NB4 (cell line): ENCODE results near the gene PALM.

Experiments used
- DNase-seq: peaks from one replicate; pipeline ENCODE4 v3.0.0; 2010; ENCODE audit warnings: low read depth
- H3K4me3 ChIP-seq: one replicate; pipeline ENCODE4 v1.5.1; 2011; ENCODE audit warnings: mild to moderate bottlenecking, low read depth, low read length, moderate library complexity
- MYC ChIP-seq: IDR thresholded peaks from 2 replicates; pipeline ENCODE4 v1.6.1; 2011; ENCODE audit warnings: low read depth, low read length
- POLR2A ChIP-seq: IDR thresholded peaks from 2 replicates; pipeline ENCODE4 v1.6.1; 2011; ENCODE audit warnings: mild to moderate bottlenecking; ENCODE audit not compliant: insufficient read length; ENCODE audit errors: extremely low read depth
- TF ChIP-seq, protein P1 (sequence below): IDR thresholded peaks from one replicate; pipeline ENCODE4 v1.5.1; 2012; ENCODE audit warnings: low read depth, low read length
- TF ChIP-seq, protein P2 (sequence below): IDR thresholded peaks from 2 replicates; pipeline ENCODE4 v1.6.1; 2011; ENCODE audit warnings: low read depth, low read length

PALM gene

DNA sequence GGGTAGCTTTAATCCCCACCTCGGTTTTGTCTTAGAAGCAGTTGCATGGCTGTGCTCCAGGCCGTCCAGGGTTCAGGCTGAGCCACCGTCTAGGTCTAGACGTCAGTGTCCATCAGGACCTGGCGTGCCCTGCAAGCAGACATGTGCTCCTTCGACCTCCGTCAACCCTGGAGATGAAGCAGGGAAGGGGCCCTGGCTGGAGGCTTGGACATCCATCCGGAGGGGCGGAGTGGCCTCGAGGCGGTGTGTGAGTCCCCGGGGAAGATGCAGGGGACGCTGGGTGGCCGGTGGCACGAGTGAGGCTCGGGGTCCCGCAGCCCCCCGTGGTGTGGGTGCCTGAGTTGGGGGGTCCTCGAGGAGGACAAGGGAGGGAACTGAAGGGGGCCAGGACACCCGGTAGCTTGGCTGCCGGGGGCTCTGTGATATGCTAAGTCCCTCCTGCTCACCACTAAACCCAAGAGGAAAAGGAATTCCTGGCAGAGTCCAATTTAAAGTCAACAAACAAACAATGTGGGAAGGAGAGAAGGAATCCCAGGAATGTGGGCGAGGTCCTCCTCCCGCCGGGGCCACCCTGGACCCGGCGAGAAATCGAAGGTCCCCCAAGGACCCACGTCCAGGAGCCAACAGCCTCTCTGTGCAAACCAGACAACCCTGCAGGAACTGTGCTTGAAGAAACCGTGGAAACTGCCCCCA, 73.6 kb downstream of the PALM start:
- H3K4me3 ChIP-seq: no peak overlapping the region
- DNase-seq: no peak
- TF ChIP-seq, protein P1, sequence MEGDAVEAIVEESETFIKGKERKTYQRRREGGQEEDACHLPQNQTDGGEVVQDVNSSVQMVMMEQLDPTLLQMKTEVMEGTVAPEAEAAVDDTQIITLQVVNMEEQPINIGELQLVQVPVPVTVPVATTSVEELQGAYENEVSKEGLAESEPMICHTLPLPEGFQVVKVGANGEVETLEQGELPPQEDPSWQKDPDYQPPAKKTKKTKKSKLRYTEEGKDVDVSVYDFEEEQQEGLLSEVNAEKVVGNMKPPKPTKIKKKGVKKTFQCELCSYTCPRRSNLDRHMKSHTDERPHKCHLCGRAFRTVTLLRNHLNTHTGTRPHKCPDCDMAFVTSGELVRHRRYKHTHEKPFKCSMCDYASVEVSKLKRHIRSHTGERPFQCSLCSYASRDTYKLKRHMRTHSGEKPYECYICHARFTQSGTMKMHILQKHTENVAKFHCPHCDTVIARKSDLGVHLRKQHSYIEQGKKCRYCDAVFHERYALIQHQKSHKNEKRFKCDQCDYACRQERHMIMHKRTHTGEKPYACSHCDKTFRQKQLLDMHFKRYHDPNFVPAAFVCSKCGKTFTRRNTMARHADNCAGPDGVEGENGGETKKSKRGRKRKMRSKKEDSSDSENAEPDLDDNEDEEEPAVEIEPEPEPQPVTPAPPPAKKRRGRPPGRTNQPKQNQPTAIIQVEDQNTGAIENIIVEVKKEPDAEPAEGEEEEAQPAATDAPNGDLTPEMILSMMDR: no peak
- no peak for TF ChIP-seq MYC
- no peak for TF ChIP-seq POLR2A
- TF ChIP-seq, protein P2, sequence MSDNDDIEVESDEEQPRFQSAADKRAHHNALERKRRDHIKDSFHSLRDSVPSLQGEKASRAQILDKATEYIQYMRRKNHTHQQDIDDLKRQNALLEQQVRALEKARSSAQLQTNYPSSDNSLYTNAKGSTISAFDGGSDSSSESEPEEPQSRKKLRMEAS: no peak

DNA sequence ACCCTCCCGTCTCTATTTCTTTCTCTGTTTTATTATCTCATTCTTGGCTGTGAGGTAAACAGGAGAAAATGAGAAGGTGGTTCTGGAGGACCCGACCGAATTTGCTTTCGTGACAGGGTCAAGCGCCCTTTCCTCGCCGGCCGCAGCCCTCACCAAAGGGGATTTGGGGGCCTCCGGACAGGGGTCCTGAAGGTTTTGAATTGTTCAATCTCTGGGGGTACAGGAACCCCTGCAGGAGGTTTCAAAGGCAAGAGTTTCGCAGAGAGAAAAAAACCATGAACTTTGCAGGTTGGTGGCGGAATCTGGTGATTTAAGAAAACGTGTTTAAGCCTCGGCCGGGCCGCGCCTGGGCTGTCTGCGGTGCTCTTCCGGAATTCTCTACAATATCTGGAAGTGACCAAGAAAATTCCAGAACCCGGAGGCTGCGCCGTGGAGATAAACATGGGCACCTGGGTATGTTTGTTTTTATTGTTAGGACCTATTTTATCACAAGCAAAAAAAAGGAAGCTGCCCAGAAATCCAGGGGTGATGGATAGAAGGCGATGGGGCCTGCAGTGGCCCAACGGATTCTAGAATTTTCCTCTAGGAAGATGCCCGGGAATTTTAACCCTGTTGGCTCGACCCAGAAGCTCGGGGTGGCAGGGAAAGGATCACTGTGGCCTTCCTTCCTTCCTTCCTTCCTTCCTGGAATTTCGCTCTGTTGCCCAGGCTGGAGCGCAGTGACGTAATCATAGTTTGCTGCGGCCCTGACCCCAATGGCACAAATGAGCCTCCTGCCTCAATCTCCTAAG, 74.3 kb downstream of the PALM start:
- DNase-seq: no peak
- TF ChIP-seq, protein P1: no peak
- TF ChIP-seq MYC (no peak), POLR2A (no peak)
- TF ChIP-seq, protein P2: no peak
- no peak overlapping the region for H3K4me3 ChIP-seq

DNA sequence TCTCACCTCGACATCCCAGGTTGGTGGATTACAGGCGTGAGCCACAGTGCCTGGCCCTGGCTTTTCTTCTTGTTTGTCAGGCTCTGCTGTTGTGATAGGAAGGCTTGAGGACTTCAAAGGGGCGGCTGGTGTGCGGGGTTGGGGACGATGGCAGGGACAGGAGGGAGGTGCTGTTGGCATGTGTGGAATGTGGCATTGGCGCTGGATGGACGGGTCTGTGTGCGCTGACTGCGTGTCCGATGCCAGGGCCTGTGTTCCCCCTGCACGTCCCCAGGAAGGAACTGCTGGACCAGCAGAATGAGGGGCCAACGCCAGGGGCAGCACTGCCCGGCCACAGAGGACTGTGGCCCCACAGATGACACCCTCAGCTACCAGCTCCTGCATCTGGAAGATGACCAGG, 75.8 kb downstream of the PALM start:
- TF ChIP-seq, protein P2: no peak
- TF ChIP-seq POLR2A (no peak), MYC (no peak)
- TF ChIP-seq, protein P1: no peak
- H3K4me3 ChIP-seq: no peak overlapping the region
- no peak for DNase-seq

DNA sequence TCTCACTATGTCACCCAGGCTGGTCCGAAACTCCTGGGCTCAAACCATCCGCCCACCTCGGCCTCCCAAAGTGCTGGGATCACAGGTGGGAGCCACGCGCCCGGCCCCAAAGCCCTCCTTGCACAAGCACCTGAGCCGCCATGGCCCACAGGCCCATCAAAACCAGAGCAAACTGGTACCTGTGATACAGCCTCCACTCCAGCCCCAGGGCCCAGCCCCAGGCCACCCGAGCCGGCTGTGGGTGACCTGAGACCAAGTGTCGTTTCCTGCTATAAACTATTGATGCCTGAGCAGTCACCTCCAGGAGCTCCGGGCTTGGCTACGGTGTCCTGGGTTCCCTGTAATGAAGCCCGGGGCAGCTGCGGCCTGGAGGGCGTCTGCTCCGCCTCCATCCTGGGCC, 78.8 kb downstream of the PALM start:
- DNase-seq: no peak
- no peak overlapping the region for H3K4me3 ChIP-seq
- TF ChIP-seq, protein P2: no peak
- TF ChIP-seq, protein P1: no peak

DNA sequence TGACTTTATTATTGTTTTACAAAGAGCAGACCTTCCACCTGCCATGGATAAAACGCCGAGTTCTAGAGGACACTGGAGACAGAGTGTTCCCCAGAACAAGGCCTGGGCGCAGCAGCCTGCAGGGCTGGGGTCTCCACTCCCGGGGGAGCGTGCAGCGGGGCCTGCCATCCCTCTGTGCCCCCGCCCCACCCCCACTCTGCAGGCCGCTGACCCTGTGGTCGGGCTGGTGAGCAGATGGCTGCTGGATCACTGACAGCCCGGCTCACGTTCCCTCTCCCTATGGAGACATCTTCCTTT, 79.9 kb downstream of the PALM start:
- DNase-seq: no peak
- H3K4me3 ChIP-seq: no peak overlapping the region
- TF ChIP-seq, protein P1: no peak
- no peak for TF ChIP-seq MYC
- no peak for TF ChIP-seq POLR2A
- TF ChIP-seq, protein P2: no peak
